ENCODE measurements around the gene NEK1.

DNA sequence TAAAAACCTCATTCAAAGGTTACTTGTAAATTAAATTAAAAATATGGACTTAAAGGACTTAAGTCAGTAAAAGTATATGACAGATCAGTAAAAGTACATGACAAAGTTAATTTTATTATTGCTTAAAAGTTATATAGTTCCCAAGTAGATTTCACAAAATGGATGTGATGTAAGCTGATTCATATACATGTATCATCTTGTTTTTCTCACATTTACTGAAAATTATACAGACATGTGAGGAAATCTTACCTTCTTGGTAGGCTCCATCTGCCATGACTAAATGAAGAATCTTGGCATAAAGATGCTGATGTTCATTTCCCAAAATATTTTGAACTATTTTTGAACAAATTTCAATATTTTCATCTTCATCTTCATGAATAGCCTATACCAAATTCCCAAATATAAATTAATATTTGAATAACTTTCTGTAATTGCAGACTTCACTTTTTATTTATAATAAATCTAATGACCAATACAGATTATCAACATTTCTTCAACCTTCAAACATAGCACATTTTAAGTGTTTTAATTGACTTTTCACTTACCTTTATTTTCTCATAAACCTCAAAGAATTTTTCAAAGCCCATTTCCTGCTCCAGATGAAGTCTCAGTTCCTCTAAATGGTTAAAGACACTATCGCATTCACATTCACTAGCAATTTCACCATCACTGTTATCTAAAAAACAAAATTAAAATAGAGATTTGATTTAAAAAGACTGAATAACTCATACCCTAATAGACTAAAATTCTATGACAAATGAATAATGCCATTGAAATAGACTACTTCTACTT is 212.2 kb downstream of the NEK1 start:
- TF ChIP-seq, protein P1, sequence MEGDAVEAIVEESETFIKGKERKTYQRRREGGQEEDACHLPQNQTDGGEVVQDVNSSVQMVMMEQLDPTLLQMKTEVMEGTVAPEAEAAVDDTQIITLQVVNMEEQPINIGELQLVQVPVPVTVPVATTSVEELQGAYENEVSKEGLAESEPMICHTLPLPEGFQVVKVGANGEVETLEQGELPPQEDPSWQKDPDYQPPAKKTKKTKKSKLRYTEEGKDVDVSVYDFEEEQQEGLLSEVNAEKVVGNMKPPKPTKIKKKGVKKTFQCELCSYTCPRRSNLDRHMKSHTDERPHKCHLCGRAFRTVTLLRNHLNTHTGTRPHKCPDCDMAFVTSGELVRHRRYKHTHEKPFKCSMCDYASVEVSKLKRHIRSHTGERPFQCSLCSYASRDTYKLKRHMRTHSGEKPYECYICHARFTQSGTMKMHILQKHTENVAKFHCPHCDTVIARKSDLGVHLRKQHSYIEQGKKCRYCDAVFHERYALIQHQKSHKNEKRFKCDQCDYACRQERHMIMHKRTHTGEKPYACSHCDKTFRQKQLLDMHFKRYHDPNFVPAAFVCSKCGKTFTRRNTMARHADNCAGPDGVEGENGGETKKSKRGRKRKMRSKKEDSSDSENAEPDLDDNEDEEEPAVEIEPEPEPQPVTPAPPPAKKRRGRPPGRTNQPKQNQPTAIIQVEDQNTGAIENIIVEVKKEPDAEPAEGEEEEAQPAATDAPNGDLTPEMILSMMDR (conservative IDR thresholded peaks at IDR 0.05; ENCODE audit: low read depth in 2 of 2), result no peak
- TF ChIP-seq EZH2 (IDR thresholded peaks at IDR 0.05; ENCODE audit: low read depth, unreplicated experiment) (no peak), POLR2AphosphoS5 (IDR thresholded peaks at IDR 0.05; ENCODE audit: low read depth) (no peak), REST (IDR thresholded peaks at IDR 0.05; ENCODE audit: unreplicated experiment) (no peak), EZH2phosphoT487 (IDR thresholded peaks at IDR 0.05; ENCODE audit: unreplicated experiment) (no peak)
